GM12878 (cell line): Measurements from ENCODE around the gene EMC1.

Experiments used
- EZH2 ChIP-seq: IDR thresholded peaks from 2 replicates; pipeline ENCODE4 v1.6.1; 2012; ENCODE audit warnings: low read depth, mild to moderate bottlenecking, control low read depth, inconsistent platforms, low read length, borderline replicate concordance; ENCODE audit not compliant: control insufficient read depth
- FOXM1 ChIP-seq: IDR thresholded peaks from 2 replicates; pipeline ENCODE4 v1.6.1; 2012; ENCODE audit warnings: low read depth, mild to moderate bottlenecking, inconsistent platforms, low read length, moderate library complexity
- NRF1 ChIP-seq: conservative IDR thresholded peaks from 2 replicates; pipeline ENCODE4 v1.6.1; 2011; ENCODE audit warnings: mild to moderate bottlenecking, low read depth, low read length, improper control_type of control experiment
- POLR2A ChIP-seq: IDR thresholded peaks from 2 replicates; pipeline ENCODE4 v1.6.1; 2011; ENCODE audit warnings: low read depth, mild to moderate bottlenecking, low read length
- RAD21 ChIP-seq: IDR thresholded peaks from 2 replicates; pipeline ENCODE4 v1.6.1; 2011; ENCODE audit warnings: mild to moderate bottlenecking, low read depth, low read length, moderate library complexity; ENCODE audit not compliant: insufficient read depth
- RAD51 ChIP-seq: fragments of 450-650 bp; IDR thresholded peaks from 2 replicates; pipeline ENCODE4 v1.6.1; 2016; ENCODE audit warnings: moderate library complexity, mild to moderate bottlenecking, inconsistent platforms
- RFX5 ChIP-seq: IDR thresholded peaks from 2 replicates; pipeline ENCODE4 v1.6.1; 2011; ENCODE audit warnings: low read depth, low read length, improper control_type of control experiment
- SUZ12 ChIP-seq: fragments of 200-600 bp; sonication (generic); IDR thresholded peaks from one replicate; pipeline ENCODE4 v1.6.1; 2018; ENCODE audit warnings: antibody characterized with exemption, mild to moderate bottlenecking; ENCODE audit not compliant: unreplicated experiment
- TAF1 ChIP-seq: IDR thresholded peaks from 2 replicates; pipeline ENCODE4 v1.6.1; 2011; ENCODE audit warnings: mild to moderate bottlenecking, low read depth, low read length, borderline replicate concordance
- TF ChIP-seq, protein P1 (sequence below): fragments of 450-650 bp; formaldehyde crosslinking; IDR thresholded peaks from 2 replicates; pipeline ENCODE4 v1.5.0; 2022; ENCODE audit warnings: mild to moderate bottlenecking, missing genetic modification characterization
- TF ChIP-seq, protein P2 (sequence below): IDR thresholded peaks from 2 replicates; pipeline ENCODE4 v1.6.1; 2011; ENCODE audit warnings: borderline replicate concordance, low read depth, mild to moderate bottlenecking, moderate library complexity, mixed read lengths, low read length; ENCODE audit not compliant: insufficient read depth; ENCODE audit errors: extremely low read length
- TF ChIP-seq, protein P3 (sequence below), 3 experiments: IDR thresholded peaks in 2 of 3; conservative IDR thresholded peaks in 1 of 3; 2 replicates each; pipeline ENCODE4 v1.5.1; 2011; ENCODE audit warnings: low read depth in 3 of 3, low read length in 3 of 3, mild to moderate bottlenecking in 3 of 3, control low read depth in 2 of 3, moderate library complexity in 2 of 3, inconsistent platforms in 1 of 3, mixed read lengths in 1 of 3; ENCODE audit not compliant: control insufficient read depth in 2 of 3, insufficient read depth in 1 of 3; ENCODE audit errors: extremely low read depth in 1 of 3

DNA sequence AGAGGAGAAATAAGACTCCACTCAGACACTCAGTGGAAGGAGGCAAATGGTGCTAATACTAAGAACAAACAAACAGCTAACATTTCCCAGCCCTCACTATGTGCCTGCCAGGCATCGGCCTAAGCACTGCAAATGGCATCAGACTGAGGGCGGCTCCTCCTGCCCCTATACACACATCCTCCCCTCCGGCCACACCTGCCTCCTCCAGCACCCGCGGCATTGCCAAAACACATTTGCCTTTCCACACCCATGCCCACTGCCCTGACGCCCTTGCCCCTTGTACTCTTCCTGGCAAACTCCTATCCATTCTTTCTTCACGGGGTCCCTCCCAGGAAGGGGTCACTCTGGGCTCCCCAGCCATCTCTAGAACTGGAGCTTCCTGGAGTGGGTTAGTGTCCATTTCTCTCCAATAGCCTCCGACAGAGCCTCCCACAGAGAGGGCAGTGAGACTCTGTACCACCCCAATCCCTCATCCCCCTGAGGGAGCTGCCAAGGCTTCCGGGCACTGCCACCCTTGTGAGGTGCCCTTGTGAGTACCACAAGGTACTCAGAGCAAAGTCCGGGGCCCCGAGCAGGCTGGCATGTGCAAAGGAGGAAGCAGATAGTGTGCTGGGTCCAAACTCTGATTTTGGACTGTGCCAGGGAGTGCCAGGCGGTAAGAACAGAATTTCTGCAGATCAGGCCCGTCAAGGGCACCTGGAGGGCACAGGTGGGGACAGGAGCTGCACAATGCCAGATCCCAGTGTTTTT is 36.3 kb upstream of the EMC1 start:
- TF ChIP-seq SUZ12 = no peak
- TF ChIP-seq RFX5 = no peak
- TF ChIP-seq FOXM1 = no peak
- TF ChIP-seq RAD51 = no peak
- TF ChIP-seq, protein P1, sequence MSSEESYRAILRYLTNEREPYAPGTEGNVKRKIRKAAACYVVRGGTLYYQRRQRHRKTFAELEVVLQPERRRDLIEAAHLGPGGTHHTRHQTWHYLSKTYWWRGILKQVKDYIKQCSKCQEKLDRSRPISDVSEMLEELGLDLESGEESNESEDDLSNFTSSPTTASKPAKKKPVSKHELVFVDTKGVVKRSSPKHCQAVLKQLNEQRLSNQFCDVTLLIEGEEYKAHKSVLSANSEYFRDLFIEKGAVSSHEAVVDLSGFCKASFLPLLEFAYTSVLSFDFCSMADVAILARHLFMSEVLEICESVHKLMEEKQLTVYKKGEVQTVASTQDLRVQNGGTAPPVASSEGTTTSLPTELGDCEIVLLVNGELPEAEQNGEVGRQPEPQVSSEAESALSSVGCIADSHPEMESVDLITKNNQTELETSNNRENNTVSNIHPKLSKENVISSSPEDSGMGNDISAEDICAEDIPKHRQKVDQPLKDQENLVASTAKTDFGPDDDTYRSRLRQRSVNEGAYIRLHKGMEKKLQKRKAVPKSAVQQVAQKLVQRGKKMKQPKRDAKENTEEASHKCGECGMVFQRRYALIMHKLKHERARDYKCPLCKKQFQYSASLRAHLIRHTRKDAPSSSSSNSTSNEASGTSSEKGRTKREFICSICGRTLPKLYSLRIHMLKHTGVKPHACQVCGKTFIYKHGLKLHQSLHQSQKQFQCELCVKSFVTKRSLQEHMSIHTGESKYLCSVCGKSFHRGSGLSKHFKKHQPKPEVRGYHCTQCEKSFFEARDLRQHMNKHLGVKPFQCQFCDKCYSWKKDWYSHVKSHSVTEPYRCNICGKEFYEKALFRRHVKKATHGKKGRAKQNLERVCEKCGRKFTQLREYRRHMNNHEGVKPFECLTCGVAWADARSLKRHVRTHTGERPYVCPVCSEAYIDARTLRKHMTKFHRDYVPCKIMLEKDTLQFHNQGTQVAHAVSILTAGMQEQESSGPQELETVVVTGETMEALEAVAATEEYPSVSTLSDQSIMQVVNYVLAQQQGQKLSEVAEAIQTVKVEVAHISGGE (CRISPR knock-in tag) = no peak
- TF ChIP-seq, protein P2, sequence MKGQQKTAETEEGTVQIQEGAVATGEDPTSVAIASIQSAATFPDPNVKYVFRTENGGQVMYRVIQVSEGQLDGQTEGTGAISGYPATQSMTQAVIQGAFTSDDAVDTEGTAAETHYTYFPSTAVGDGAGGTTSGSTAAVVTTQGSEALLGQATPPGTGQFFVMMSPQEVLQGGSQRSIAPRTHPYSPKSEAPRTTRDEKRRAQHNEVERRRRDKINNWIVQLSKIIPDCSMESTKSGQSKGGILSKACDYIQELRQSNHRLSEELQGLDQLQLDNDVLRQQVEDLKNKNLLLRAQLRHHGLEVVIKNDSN = no peak
- TF ChIP-seq NRF1 = no peak
- no peak for TF ChIP-seq RAD21
- no peak for TF ChIP-seq EZH2
- TF ChIP-seq POLR2A = no peak
- no peak for TF ChIP-seq TAF1
- TF ChIP-seq, protein P3, sequence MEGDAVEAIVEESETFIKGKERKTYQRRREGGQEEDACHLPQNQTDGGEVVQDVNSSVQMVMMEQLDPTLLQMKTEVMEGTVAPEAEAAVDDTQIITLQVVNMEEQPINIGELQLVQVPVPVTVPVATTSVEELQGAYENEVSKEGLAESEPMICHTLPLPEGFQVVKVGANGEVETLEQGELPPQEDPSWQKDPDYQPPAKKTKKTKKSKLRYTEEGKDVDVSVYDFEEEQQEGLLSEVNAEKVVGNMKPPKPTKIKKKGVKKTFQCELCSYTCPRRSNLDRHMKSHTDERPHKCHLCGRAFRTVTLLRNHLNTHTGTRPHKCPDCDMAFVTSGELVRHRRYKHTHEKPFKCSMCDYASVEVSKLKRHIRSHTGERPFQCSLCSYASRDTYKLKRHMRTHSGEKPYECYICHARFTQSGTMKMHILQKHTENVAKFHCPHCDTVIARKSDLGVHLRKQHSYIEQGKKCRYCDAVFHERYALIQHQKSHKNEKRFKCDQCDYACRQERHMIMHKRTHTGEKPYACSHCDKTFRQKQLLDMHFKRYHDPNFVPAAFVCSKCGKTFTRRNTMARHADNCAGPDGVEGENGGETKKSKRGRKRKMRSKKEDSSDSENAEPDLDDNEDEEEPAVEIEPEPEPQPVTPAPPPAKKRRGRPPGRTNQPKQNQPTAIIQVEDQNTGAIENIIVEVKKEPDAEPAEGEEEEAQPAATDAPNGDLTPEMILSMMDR (IDR thresholded peaks at IDR 0.05 in 2 of 3, conservative IDR thresholded peaks at IDR 0.05 in 1 of 3; ENCODE audit: control insufficient read depth in 2 of 3, extremely low read depth in 1 of 3, insufficient read depth in 1 of 3, low read depth in 3 of 3, low read length in 3 of 3) = no peak
